HCEC 1CT (cell line): ENCODE data around the gene CGGBP1.
"Not testable (repeated sequence)": the region's sequence is repeated elsewhere in the genome, so short reads cannot be mapped to it uniquely, and the experiment has no call there.

ENCODE experiments used
- DNase-seq: peaks from one replicate; pipeline ENCODE4 v3.0.0-alpha.2; 2017

Gene CGGBP1

GRCh38 chr3:88033808-88034207, 25.0 kb downstream of the CGGBP1 start:
- no peak for DNase-seq

GRCh38 chr3:88033079-88033478, 25.7 kb downstream of the CGGBP1 start:
- no peak for DNase-seq

GRCh38 chr3:88032245-88032644, 26.6 kb downstream of the CGGBP1 start:
- DNase-seq: peak; percentile 15

- peak; percentile 64 for DNase-seq
Observed at GRCh38 chr3:88031642-88032077, 27.1 kb downstream of the CGGBP1 start.

GRCh38 chr3:88030210-88030609, 28.6 kb downstream of the CGGBP1 start:
- DNase-seq: no peak

GRCh38 chr3:88028876-88029275, 29.9 kb downstream of the CGGBP1 start:
- no peak for DNase-seq

- DNase-seq: no peak
Observed at GRCh38 chr3:88025001-88025552, 33.7 kb downstream of the CGGBP1 start.

GRCh38 chr3:88019024-88019423, 39.8 kb downstream of the CGGBP1 start:
- DNase-seq: no peak

GRCh38 chr3:88015656-88016055, 43.1 kb downstream of the CGGBP1 start:
- DNase-seq: not testable (repeated sequence)

- DNase-seq: no peak
Observed at GRCh38 chr3:88013592-88013991, 45.2 kb downstream of the CGGBP1 start.

- no peak for DNase-seq
Observed at GRCh38 chr3:88010810-88011209, 48.0 kb downstream of the CGGBP1 start.

- DNase-seq: no peak
Observed at GRCh38 chr3:88009066-88009465, 49.7 kb downstream of the CGGBP1 start.

- peak; percentile 56 for DNase-seq
Observed at GRCh38 chr3:88005066-88005465, 53.7 kb downstream of the CGGBP1 start.

- DNase-seq: peak; percentile 61
Observed at GRCh38 chr3:88003115-88003755, 55.6 kb downstream of the CGGBP1 start.

GRCh38 chr3:88002448-88002847, 56.4 kb downstream of the CGGBP1 start:
- DNase-seq: no peak
